Activated T-cell treated with anti-CD3 and anti-CD28 coated beads for 4 hours (primary cell): ENCODE data around the gene ADGRG6.
"Not testable (repeated sequence)": the region's sequence is repeated elsewhere in the genome, so short reads cannot be mapped to it uniquely, and the experiment has no call there.

Experiments
- DNase-seq: peaks from one replicate; pipeline ENCODE4 v3.0.0-alpha.2; 2020

Gene ADGRG6

GRCh38 chr6:142322504-142323198 is 20.8 kb downstream of the ADGRG6 start:
- DNase-seq: no peak

GRCh38 chr6:142323377-142323776 is 21.6 kb downstream of the ADGRG6 start:
- no peak for DNase-seq

- no peak for DNase-seq
Observed at GRCh38 chr6:142324111-142324510, 22.3 kb downstream of the ADGRG6 start.

GRCh38 chr6:142325111-142325510 is 23.3 kb downstream of the ADGRG6 start:
- no peak for DNase-seq

- DNase-seq: no peak
Observed at GRCh38 chr6:142326540-142326939, 24.7 kb downstream of the ADGRG6 start.

GRCh38 chr6:142328070-142328469 is 26.3 kb downstream of the ADGRG6 start:
- no peak for DNase-seq

GRCh38 chr6:142329486-142330113 is 27.8 kb downstream of the ADGRG6 start:
- DNase-seq: no peak

- DNase-seq: no peak
Observed at GRCh38 chr6:142331075-142331551, 29.3 kb downstream of the ADGRG6 start.

- DNase-seq: no peak
Observed at GRCh38 chr6:142331601-142332000, 29.8 kb downstream of the ADGRG6 start.

GRCh38 chr6:142332393-142333098 is 30.7 kb downstream of the ADGRG6 start:
- no peak for DNase-seq

- no peak for DNase-seq
Observed at GRCh38 chr6:142333431-142333830, 31.6 kb downstream of the ADGRG6 start.

- DNase-seq: no peak
Observed at GRCh38 chr6:142334294-142334693, 32.5 kb downstream of the ADGRG6 start.

GRCh38 chr6:142335415-142335814 is 33.6 kb downstream of the ADGRG6 start:
- no peak for DNase-seq

- no peak for DNase-seq
Observed at GRCh38 chr6:142336183-142336582, 34.4 kb downstream of the ADGRG6 start.

GRCh38 chr6:142336787-142337186 is 35.0 kb downstream of the ADGRG6 start:
- no peak for DNase-seq

- no peak for DNase-seq
Observed at GRCh38 chr6:142339113-142339512, 37.3 kb downstream of the ADGRG6 start.

GRCh38 chr6:142339968-142340658 is 38.3 kb downstream of the ADGRG6 start:
- no peak for DNase-seq

GRCh38 chr6:142341855-142342330 is 40.1 kb downstream of the ADGRG6 start:
- no peak for DNase-seq

- DNase-seq: no peak
Observed at GRCh38 chr6:142342986-142343385, 41.2 kb downstream of the ADGRG6 start.

- DNase-seq: no peak
Observed at GRCh38 chr6:142343938-142344337, 42.1 kb downstream of the ADGRG6 start.

GRCh38 chr6:142345261-142345660 is 43.5 kb downstream of the ADGRG6 start:
- no peak for DNase-seq

- not testable (repeated sequence) for DNase-seq
Observed at GRCh38 chr6:142346166-142346565, 44.4 kb downstream of the ADGRG6 start.

- no peak for DNase-seq
Observed at GRCh38 chr6:142349215-142349823, 47.5 kb downstream of the ADGRG6 start.
